DMS 273 treated with DMSO at 0.1 percent for 48 hours (cell line): Measurements from ENCODE around the gene MAU2.
"Not testable (repeated sequence)": the region's sequence is repeated elsewhere in the genome, so short reads cannot be mapped to it uniquely, and the experiment has no call there.

Experiments
- DNase-seq: peaks from one replicate; lab custom pipeline; 2025; lab: John Stamatoyannopoulos, UW

Gene MAU2

DNA sequence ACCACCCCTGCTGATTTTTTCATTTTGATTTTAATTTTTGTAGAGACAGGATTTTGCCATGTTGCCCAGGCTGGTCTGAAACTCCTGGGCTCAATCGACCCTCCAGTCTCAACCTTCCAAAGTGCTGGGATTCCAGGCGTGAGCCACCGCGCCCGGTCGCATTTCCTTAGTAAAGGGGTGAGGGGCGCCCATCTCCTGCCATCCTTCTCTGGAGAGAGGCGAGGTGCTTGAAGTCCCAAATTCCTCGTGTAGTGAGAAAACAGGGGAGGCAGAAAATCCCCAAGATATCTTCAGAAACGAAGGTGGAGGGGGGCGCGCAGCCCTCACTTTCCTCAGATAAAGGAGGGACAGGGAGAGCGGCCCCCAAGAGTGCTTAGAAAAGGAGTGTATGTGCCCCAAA, 63.9 kb downstream of the MAU2 start:
- DNase-seq = no peak

DNA sequence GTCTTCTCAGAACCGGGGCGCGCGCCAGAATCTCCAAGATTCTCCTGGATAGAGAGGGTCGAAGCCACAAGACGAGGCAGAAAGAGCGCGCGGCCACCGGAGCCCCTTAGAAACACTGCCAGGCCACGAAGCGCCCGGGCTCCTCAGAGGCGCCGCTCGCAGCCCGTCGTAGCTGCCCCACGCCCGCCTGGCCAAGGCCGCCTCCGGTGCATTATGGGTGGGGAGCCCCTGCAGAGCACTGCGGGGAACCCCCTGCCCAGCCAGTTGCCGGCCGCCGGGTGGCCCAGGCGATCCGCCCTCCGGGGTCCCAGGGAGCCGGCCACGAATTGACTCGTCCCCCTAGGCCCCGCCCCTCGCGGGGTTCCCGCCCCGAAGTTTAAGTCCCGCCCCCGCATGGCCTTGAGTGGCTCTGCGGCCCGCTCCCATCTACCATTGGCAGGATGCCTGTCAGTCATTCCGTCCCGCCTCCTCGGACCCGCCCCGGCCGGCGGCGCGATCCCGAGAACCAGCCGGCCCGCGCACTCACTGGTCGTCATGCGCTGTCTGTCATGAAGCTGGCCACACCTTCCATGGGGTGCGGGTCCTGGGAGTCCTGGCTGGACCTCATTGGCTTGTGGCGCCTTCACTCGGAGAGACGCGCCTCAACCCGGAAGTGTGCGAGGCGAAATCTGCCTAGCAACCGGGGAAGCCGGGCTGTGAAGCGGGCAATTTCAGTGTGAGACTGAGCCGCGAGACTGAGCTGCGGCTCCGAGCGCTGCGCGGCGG, 64.7 kb downstream of the MAU2 start:
- peak; percentile 97 for DNase-seq

DNA sequence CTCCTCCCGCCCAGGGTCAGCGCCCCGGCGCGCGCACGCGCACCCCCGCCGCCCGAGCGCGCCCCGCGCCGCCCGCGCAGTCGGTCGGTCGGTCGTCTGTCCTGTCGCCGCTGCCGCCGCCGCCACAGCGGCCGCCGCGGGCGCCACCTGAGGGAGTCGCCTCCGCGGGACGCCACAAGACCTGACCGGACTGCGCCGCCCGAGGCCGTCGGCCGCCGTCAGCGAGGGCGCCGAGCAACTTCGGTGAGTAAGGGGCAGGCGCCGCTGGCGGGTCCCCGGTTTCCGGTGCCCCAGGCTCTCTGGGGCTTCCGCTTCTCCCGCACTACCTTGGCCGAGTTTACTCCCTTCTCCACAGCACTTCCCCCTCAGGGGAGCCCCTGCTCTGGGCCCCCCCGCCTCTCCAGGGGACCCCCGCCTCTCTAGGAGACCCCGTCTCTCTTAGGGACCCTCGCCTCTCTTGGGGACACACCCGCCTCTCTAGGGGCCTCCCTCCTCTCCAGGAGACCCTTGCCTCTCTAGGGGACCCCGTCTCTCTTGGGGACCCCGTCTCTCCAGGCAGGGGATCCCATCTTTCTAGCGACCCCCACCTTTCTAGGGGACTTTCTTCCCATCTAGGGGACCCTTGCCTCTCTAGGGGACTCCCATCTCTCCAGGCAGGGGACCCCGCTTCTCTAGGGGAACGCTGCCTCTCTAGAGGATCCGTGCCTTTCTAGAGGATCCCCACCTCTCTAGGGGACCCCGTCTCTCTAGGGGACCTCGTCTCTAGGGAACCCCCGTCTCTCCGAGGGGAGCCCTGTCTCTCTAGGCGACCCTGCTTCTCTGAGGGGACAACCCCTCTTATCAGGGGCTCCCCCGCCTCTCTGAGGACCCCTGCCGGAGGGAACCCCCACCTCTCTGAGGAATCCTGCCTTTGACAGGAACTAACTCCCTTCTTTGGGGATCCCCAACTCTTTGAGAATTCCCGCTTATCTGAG, 65.6 kb downstream of the MAU2 start:
- no peak for DNase-seq

DNA sequence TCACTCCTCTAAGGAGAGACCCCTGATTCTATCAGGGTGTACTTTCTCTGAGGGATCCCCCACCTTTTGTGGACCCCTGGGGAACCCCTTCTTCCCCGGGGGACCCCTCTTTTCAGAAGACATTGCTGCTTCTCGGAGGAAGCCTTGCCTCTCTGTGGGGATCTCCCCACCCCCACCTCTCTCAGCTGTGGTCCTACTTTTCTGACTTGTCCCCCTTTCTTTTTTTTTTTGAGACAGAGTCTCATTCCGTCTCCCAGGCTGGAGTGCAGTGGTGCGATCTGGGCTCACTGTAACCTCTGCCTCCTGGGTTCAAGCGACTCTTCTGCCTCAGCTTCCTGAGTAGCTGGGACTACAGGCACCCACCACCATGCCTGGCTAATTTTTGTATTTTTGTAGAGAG, 66.5 kb downstream of the MAU2 start:
- DNase-seq = no peak

DNA sequence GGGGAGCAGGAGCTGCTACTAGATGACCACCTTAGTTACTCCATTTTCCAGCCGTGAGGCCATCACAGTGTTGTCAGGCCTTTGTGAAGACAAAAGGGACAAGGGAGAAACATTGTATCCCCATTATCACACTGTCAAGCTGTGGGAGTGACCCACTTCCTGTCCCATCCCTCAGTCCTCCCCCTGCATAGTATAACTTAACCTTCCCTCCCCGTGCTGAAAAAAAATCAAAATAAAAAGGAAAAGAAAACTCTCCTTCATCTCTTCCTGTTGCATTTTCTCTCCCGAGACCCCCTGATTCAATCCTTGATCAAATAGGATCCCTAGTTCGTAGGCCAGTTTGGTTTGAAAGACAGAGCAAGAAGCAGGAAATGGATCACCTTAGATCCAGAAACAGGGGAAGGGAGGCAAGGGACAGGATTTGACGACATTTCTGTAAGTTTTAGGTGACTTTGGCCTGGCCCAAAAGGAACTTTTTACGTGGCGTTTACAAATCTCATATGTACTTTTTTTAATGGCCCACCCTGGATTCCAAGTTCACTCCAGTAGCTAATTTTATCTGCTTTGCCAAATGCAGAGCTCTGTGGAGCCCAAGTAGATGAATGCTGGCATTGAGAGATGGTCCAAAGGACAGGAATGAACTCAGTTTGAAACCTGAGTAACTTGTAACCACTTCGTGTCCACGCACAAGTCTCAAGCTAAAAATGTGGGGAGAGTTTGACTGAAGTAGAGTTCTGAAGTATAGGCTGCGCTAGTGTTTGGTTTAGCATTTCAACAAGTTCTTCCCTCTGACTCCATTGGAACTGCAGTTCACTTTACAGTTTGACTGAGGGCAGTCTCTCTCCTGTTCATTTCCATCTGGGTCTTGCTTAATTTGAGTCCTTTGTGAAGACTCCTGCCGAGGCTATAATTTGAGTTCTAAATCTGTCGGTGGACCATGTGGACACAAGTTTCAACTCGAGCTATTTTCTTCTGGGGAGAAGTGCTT, 68.2 kb downstream of the MAU2 start:
- no peak for DNase-seq

DNA sequence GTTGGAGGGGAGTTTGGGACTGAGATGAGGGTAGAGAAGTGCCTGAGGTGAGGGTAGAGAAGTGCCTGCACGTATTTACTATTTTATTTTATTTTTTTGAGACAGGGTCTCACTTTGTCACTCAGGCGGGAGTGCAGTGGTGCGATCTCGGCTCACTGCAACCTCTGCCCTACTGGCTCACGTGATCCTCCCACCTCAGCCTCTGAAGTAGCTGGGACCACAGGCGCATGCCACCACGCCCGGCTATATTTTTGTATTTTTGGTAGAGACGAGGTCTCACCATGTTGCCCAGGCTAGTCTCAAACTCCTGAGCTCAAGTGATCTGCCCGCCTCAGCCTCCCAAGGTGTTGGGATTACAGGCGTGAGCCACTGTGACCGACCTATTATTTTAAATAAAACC, 69.1 kb downstream of the MAU2 start:
- DNase-seq = not testable (repeated sequence)

DNA sequence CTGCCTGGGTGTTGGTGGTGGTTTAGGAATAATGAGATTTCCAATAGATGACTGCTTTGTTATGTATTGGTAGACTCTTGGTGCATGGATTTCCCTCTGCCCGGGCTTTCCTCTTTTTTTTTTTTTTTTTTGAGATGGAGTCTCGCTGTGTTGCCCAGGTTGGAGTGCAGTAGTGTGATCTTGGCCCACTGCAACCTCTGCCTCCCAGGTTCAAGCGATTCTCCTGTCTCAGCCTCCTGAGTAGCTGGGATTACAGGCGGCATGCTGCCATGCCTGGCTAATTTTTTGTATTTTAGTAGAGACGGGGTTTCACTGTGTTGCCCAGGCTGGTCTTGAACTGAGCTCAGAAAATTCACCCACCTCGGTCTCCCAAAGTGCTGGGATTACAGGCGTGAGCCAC, 73.7 kb downstream of the MAU2 start:
- DNase-seq = not testable (repeated sequence)

DNA sequence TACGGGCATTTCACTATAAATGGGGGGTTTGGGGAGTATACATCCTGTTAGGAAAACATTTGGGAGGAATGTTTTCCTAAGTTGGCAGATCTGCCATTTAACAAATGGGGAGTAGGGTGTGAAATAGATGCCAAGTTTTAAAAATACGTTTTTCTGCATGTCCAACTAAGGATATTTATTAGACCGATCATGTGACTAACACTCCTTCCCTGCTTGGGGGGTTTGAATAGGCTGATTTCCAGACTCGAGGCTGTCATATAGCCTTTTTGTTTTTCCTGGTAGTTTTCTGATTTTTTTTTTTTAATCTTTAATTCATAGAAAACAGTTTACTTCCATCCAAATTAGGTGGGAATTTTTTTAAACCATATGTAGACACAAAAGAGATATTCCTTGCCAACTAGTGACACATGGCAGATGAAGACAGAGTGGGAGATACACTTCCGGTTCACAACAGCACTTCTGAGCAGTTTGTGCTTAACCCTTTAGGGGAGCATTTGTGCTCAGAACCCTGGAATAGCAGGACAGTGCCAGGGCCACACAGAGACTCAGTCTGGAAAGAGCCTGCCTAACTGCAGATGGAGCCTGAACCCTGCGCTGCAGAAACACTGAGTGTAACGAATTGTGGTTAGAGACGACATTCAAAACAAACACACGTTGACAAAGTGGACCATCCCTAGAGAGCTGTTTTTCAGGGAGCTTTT, 79.3 kb downstream of the MAU2 start:
- no peak for DNase-seq

DNA sequence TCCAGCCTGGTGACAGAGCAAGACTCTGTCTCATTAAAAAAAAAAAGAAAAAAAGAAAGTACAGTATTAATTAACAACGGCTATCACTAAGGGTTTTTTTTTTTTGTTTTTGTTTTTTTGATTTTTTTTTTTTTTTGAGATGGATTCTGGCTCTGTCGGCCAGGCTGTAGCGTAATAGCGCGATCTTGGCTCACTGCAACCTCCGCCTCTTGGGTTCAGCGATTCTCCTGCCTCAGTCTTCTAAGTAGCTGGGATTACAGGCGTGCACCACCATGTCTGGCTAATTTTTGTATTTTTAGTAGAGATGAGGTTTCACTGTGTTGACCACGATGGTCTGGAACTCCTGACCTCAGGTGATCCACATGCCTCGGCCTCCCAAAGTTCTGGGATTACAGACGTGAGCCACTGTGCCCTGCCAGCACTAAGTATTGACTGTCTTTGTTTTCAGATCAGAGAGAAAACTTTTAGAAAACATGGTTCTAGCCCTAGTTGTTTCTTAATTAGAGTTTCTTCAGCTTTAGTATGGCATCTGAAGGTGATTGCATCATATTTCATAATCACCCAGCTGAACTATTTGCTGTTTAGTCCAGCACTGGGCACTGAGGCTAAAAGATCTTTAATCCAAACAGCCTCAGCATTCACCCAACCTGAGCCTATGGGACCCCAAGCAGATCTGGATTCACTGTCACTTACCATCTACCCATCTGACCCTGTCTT, 82.2 kb downstream of the MAU2 start:
- no peak for DNase-seq

DNA sequence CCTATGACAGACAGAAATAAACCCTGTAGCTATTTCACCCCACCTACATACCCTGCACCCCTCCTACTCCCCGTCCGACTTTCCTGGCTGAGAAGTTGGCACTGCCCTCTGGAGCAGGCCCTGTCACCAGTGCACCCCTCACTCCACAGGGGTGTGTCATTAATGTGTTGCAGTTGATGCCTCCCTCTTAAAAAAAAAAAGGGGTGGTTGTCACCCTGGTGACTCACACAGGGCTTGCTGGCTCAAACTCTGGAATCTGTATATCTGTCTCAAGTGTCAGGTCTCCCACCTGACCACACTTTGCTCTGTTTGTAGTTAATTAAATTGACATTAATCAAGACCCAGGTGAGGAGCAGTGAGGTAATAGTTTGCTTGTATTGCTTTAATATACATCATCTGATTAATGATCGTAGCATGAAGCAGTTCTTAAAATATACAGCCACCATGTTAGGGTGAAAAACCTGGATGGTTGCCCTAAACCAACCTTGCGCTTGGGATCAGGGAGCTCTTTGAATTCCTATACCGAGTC, 82.8 kb downstream of the MAU2 start:
- no peak for DNase-seq

DNA sequence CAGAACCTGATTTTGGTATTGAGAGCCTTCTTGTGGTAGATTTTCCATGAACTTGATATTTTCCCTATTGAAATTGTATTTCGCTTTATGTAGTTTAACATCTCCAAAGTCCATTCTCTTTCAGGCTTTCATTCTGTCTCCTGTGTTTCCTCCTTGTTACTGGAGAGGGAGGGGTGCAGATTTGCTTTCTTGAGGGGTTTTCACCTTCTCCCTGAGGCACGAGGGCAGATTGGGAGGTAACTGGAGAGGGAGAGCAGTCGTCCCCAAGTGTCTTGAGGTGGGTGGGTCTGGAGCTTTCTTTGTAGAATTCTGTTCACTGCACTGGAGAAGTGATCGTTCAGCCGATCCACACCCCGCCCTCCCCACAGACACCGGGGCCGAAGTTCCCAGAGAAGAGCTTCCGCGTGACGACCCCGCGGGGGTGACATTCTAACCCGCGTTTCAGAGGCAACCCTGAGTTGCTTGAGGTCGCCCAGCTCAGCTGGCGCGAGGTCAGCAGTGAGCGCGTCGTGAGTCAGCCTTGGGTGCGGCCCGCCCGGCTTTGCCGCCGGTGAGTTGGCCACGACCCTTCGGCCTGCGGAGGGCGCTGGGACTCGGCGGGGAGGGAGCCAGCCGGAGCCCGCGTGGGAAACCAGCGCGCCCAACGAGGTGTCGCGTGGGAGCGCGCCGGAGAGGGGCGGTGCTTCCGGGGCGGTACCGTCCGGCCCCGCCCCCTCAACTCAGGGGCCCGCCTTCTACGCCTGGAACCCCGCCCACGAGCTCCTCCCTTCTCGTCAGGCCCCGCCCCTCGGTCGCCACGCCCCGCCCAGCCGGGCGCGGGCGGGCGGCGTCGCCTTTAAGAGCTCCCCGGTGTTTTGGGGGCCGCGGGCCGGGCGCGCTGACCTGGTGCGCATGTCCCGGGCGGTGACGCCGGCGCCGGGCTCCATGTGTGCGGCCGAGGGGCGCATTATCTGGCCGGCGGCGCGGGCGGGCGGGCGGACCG, 84.5 kb downstream of the MAU2 start, which contains the start of gene GATAD2A:
TSS of gene GATAD2A (plus strand) at position 797 of the 982 bp plus-strand sequence. CDS start 59,671 bp downstream, outside the sequence.
- DNase-seq = peak; percentile 37

DNA sequence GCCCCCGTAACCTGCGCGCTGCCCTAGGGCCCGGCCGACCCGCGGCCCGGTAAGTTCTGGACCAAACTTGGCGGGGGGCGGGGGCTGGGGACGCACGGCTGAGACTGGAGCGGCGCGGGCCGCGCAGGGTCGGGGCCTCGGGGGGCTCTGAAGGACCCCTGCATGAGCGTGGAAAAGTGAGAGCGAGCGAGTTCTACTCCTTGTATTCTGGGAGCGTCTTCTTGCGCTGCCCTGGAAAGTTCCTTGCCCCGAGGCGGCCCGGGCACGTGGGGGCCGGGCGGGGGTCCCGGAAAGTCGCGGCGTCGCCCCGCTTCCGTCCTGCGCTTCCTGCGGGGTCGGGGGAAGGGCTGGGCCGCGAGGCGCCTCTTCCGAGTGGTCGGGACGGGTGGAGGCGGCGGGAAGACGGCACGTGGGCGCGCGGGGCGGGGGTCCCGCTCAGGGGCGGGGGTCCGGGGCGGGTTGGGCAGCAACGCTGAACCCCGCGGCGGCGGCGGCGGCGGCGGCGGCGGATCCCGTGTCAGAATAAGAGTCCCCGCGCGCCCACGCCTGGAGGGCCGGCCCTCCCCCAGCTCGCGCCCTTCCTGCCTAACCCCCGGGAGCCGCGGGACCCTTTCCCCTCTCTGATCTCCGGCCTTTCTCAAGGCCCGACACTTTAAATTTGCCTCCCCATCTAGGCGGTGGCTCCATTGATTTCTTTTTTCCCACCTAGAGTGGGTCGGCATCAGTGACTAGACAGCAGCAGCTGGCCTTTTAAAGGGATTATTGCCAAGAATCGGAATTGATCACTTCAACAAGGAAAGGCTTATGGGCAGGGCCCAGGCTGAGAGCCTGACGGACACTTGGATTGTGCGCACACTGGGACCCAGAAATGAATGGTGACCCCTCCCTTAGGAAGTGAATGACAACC, 85.6 kb downstream of the MAU2 start:
- DNase-seq = no peak

DNA sequence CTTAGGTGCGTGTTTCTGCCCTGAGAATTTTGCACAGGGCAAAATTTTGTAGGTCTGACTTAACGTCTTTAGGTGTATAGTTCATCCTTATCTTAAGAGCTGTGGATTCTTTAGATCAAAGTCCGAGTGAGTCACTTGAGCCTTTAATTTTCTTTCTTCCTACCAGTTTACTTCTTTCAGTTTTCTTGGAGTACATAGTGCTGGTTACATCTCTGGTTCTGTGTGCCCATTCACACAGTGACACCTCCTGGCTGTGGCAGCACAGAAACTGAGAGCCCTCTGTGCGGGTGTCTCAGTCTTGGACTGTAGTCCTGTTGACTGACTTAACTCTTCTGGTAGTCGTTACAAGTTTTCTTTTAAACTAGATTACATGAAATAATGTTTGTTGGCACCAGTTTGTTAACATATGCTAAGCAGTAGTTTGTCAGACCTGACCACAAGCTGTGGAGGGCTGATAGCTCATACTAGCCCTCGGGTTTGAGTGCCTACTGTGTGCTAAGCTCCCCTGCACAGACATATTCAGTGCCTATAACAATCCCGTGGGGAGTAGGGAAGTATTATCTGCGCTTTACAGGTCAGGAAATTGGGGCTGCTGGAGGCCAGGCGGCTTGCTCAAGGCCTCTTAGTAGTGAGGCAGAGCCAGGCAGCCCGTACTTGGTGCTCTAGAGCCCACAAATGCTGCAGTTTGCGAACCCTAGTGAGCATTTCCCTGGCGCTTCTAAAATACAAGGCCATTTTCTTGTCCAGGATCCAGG, 86.4 kb downstream of the MAU2 start:
- DNase-seq = no peak

DNA sequence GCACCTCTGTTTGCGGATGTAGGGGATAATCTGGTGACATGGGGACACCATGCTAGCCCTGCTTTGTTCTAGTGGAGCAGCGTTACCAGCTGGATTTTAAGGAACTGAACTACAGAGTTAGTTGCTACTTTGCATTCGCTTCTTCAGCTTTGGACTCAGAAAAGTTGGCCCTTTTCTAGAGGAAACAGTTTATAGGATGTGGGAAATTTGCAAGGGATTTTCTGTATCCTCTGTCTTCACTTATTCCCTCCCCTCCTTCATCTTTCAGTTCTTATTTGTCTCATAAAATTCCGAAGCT, 87.0 kb downstream of the MAU2 start:
- DNase-seq = no peak
